Ectodermal cell (in vitro differentiated cells): ENCODE results near the gene OSBPL7.
"Not testable (repeated sequence)": the region's sequence is repeated elsewhere in the genome, so short reads cannot be mapped to it uniquely, and the experiment has no call there.

Experiments
- H3K27ac ChIP-seq: 2 replicates; pipeline ENCODE4 v1.7.0; 2013; ENCODE audit warnings: mild to moderate bottlenecking, low read depth, low read length; ENCODE audit not compliant: insufficient read depth, poor library complexity, severe bottlenecking
- H3K27me3 ChIP-seq: 2 replicates; pipeline ENCODE4 v1.7.0; 2013; ENCODE audit warnings: mild to moderate bottlenecking, low read length; ENCODE audit not compliant: insufficient read depth, control insufficient read depth, poor library complexity, severe bottlenecking
- H3K36me3 ChIP-seq: one replicate; pipeline ENCODE4 v1.7.0; 2013; ENCODE audit warnings: low read length; ENCODE audit not compliant: control insufficient read depth, insufficient read depth
- H3K4me1 ChIP-seq: one replicate; pipeline ENCODE4 v1.7.0; 2013; ENCODE audit warnings: low read length; ENCODE audit not compliant: control insufficient read depth, insufficient read depth
- H3K4me3 ChIP-seq: 2 replicates; pipeline ENCODE4 v1.7.0; 2013; ENCODE audit warnings: low read depth, low read length, control low read depth; ENCODE audit not compliant: insufficient read depth
- H3K9me3 ChIP-seq: 2 replicates; pipeline ENCODE4 v1.7.0; 2013; ENCODE audit warnings: mild to moderate bottlenecking, low read length, moderate library complexity; ENCODE audit not compliant: control insufficient read depth
- WGBS, 2 experiments: methylation state at CpG; one replicate each; pipeline ENCODE4 v1.1.7; 2013; ENCODE audit warnings: missing lambda C conversion rate in 2 of 2; 5-methylcytosine and 5-hydroxymethylcytosine counted together

OSBPL7 gene

GRCh38 chr17:47774987-47775580, 46.5 kb downstream of the OSBPL7 start:
- H3K36me3 ChIP-seq: no peaks in the 10 kb centered on the region
- 54 to 63% methylated on average over 1 of the region's 1 CpG for WGBS, 2 experiments
- no peak overlapping the region for H3K27ac ChIP-seq
- peaks cover 39% of the 10 kb centered on the region for H3K27me3 ChIP-seq
- no peak overlapping the region for H3K4me3 ChIP-seq
- H3K9me3 ChIP-seq: no peaks in the 10 kb centered on the region
- no peaks in the 10 kb centered on the region for H3K4me1 ChIP-seq

GRCh38 chr17:47774331-47774730, 47.3 kb downstream of the OSBPL7 start:
- 71 to 75% methylated on average over 4 of the region's 4 CpGs for WGBS, 2 experiments
- Histone ChIP-seq H3K36me3 (no peaks in the 10 kb centered on the region), H3K27ac (no peak overlapping the region), H3K4me3 (no peak overlapping the region), H3K27me3 (peaks cover 39% of the 10 kb centered on the region), H3K4me1 (no peaks in the 10 kb centered on the region), H3K9me3 (no peaks in the 10 kb centered on the region)

GRCh38 chr17:47773649-47774048, 47.9 kb downstream of the OSBPL7 start:
- H3K9me3 ChIP-seq, H3K36me3 ChIP-seq, H3K27ac ChIP-seq, H3K4me3 ChIP-seq, H3K4me1 ChIP-seq: not testable (repeated sequence)
- WGBS, 2 experiments: 87 to 92% methylated on average over 9 of the region's 9 CpGs
- H3K27me3 ChIP-seq: peaks cover 39% of the 10 kb centered on the region

- 81 to 93% methylated on average over 3 of the region's 3 CpGs for WGBS, 2 experiments
- H3K9me3 ChIP-seq: no peaks in the 10 kb centered on the region
- H3K36me3 ChIP-seq: no peaks in the 10 kb centered on the region
- no peak overlapping the region for H3K4me3 ChIP-seq
- no peaks in the 10 kb centered on the region for H3K4me1 ChIP-seq
- H3K27me3 ChIP-seq: peaks cover 4% of the 10 kb centered on the region
- H3K27ac ChIP-seq: no peak overlapping the region
Measured at GRCh38 chr17:47763913-47764582, 57.5 kb downstream of the OSBPL7 start.

GRCh38 chr17:47762728-47763127, 58.9 kb downstream of the OSBPL7 start:
- Histone ChIP-seq H3K9me3 (no peaks in the 10 kb centered on the region), H3K4me3 (no peak overlapping the region), H3K27me3 (peaks cover 10% of the 10 kb centered on the region), H3K4me1 (no peaks in the 10 kb centered on the region), H3K27ac (no peak overlapping the region), H3K36me3 (no peaks in the 10 kb centered on the region)
- 83 to 92% methylated on average over 2 of the region's 2 CpGs for WGBS, 2 experiments

- Histone ChIP-seq H3K9me3 (no peaks in the 10 kb centered on the region), H3K4me1 (no peaks in the 10 kb centered on the region), H3K36me3 (no peaks in the 10 kb centered on the region), H3K27ac (no peak overlapping the region), H3K27me3 (peaks cover 18% of the 10 kb centered on the region), H3K4me3 (no peak overlapping the region)
- 78 to 79% methylated on average over 4 to 5 of the region's 5 CpGs for WGBS, 2 experiments
Measured at GRCh38 chr17:47760409-47761140, 61.0 kb downstream of the OSBPL7 start.

GRCh38 chr17:47757386-47757785, 64.2 kb downstream of the OSBPL7 start:
- no peak overlapping the region for H3K4me3 ChIP-seq
- H3K27me3 ChIP-seq: peaks cover 21% of the 10 kb centered on the region
- no peaks in the 10 kb centered on the region for H3K36me3 ChIP-seq
- WGBS, 2 experiments: 44 to 46% methylated on average over 1 of the region's 1 CpG
- no peaks in the 10 kb centered on the region for H3K4me1 ChIP-seq
- no peaks in the 10 kb centered on the region for H3K9me3 ChIP-seq
- no peak overlapping the region for H3K27ac ChIP-seq
